Measurements from ENCODE around the gene GAL3ST2. TPM values are rescaled to one million over a fixed set of nuclear protein-coding genes. Genes with fewer than 3 reads are reported as not detected.
"Not testable (repeated sequence)": the region's sequence is repeated elsewhere in the genome, so short reads cannot be mapped to it uniquely, and the experiment has no call there.

GAL3ST2 gene
- total and polyA plus RNA-seq, 4 donors: 0.03 to 0.33 (median 0.23) TPM; not detected in 1

DNA sequence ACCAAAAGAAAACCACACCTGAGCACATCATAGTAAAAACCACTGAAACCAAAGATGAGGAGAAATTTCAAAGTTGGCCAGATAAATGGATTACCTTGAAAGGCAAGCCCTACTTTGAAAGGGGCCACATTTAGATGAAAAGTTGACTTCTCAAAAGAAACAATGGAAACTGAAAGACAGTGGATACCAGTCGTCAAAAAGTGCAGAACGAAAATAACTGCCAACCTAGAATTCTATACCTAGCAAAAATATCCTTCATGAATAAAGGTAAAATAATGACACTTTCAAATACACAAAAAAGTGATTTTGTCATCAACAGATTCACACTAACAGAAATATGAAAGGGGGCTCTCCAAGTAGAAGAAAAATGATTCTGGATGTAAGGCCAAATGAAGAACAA, 50.8 kb downstream of the GAL3ST2 start:
- Histone ChIP-seq H3K9ac (ENCODE audit: low read depth in 1 of 2, low read length in 2 of 2) (no peak overlapping the region), H3K36me3 (ENCODE audit: control insufficient read depth in 4 of 4, insufficient read depth in 3 of 4, low read depth in 1 of 4, low read length in 3 of 4) (no peaks in the 10 kb centered on the region), H3K27ac (ENCODE audit: low read depth in 1 of 2, low read length in 2 of 2) (no peak overlapping the region), H3K9me3 (ENCODE audit: control insufficient read depth in 4 of 4, low read length in 3 of 4) (peaks cover 0 to 5% (median 3%) of the 10 kb centered on the region in 4 donors), H3K4me3 (ENCODE audit: low read depth in 1 of 3, low read length in 3 of 3) (no peak overlapping the region), H3K4me1 (ENCODE audit: control insufficient read depth in 4 of 4, insufficient read depth in 4 of 4, low read length in 3 of 4) (no peaks in the 10 kb centered on the region), H3K27me3 (ENCODE audit: control insufficient read depth in 4 of 4, insufficient read depth in 4 of 4, low read length in 3 of 4) (no peaks in the 10 kb centered on the region)
- 87% methylated on average over 2 of the region's 2 CpGs for WGBS
- no peak for DNase-seq (ENCODE audit: low spot score)
- TF ChIP-seq, protein P1, sequence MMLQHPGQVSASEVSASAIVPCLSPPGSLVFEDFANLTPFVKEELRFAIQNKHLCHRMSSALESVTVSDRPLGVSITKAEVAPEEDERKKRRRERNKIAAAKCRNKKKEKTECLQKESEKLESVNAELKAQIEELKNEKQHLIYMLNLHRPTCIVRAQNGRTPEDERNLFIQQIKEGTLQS (IDR thresholded peaks at IDR 0.05): no peak
- TF ChIP-seq HNF4A (conservative IDR thresholded peaks at IDR 0.05) (no peak), RXRA (IDR thresholded peaks at IDR 0.05) (no peak), HNF4G (IDR thresholded peaks at IDR 0.05) (no peak), SP1 (IDR thresholded peaks at IDR 0.05) (no peak)
- TF ChIP-seq, protein P2, sequence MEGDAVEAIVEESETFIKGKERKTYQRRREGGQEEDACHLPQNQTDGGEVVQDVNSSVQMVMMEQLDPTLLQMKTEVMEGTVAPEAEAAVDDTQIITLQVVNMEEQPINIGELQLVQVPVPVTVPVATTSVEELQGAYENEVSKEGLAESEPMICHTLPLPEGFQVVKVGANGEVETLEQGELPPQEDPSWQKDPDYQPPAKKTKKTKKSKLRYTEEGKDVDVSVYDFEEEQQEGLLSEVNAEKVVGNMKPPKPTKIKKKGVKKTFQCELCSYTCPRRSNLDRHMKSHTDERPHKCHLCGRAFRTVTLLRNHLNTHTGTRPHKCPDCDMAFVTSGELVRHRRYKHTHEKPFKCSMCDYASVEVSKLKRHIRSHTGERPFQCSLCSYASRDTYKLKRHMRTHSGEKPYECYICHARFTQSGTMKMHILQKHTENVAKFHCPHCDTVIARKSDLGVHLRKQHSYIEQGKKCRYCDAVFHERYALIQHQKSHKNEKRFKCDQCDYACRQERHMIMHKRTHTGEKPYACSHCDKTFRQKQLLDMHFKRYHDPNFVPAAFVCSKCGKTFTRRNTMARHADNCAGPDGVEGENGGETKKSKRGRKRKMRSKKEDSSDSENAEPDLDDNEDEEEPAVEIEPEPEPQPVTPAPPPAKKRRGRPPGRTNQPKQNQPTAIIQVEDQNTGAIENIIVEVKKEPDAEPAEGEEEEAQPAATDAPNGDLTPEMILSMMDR (IDR thresholded peaks at IDR 0.05; ENCODE audit: low read depth, low read length, missing input control): no peak

DNA sequence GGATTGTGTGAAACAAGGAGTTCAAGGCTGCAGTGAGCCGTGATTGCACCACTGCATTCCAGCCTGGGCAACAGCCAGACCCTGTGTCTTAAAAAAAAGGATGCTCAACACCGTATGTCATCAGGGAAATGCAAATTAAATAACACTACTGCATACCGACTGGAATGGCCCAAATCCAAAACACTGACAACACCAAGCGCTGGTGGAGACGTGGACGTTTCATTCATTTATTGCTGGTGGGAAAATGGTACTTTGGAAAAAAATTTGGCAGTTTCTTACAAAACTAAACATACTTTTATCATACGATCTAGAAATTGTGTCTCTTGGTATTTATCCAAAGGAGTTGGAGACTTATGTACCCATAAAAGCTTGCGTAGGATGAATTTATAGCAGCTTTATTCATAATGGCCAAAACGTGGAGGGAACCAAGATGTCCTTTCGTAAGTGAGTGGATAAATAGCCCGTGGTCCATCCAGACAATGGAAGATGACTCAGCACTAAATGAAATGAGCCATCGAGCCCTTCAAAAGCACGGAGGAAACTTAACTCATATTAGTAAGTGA, 56.6 kb downstream of the GAL3ST2 start:
- Histone ChIP-seq H3K4me1 (ENCODE audit: control insufficient read depth in 4 of 4, insufficient read depth in 4 of 4, low read length in 3 of 4) (no peaks in the 10 kb centered on the region), H3K9me3 (ENCODE audit: control insufficient read depth in 4 of 4, low read length in 3 of 4) (no peaks in the 10 kb centered on the region), H3K4me3 (ENCODE audit: low read depth in 1 of 3, low read length in 3 of 3) (no peak overlapping the region), H3K27ac (ENCODE audit: low read depth in 1 of 2, low read length in 2 of 2) (no peak overlapping the region), H3K9ac (ENCODE audit: low read depth in 1 of 2, low read length in 2 of 2) (no peak overlapping the region), H3K27me3 (ENCODE audit: control insufficient read depth in 4 of 4, insufficient read depth in 4 of 4, low read length in 3 of 4) (no peaks in the 10 kb centered on the region), H3K36me3 (ENCODE audit: control insufficient read depth in 4 of 4, insufficient read depth in 3 of 4, low read depth in 1 of 4, low read length in 3 of 4) (no peaks in the 10 kb centered on the region)
- TF ChIP-seq SP1 (IDR thresholded peaks at IDR 0.05) (no peak), NR2F2 (IDR thresholded peaks at IDR 0.05) (no peak)
- DNase-seq (ENCODE audit: low spot score): no peak
- WGBS: 69% methylated on average over 13 of the region's 13 CpGs

DNA sequence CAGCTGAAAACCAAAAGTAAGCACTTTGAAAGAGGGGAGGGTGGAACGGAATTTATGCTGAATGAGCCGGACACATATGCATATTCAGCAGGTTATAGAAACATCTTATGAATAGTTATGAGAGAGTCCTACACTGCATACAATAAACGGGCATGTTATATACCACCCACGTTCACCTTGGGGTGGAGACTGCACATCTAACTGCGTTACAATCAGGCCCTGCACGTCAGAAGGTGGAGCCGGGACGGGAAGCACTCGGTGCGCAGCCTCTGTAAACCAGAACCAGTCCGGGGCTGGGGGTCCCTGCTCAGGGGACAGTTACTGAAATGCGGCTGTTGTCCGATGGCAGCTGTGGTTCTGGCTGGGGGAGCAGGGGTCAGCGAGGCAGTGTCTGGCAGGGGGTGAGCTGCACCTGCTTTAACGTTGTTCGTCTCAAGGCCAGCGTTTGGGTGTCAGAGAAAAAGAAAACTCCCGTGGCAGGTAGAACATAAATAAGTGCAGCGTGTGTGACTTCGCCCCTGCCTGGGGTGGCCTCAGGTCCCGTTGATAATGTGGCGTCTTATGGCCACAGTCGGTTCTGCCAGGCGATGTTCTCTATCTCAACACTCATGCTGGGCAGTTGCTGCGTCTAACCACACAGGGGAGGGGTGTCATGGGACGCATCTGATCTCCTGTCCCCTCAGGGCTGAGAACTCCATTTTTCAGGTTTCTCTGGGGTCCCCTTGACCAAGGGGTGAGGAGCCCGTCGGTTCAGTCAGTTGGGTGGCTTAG, 57.3 kb downstream of the GAL3ST2 start:
- not testable (repeated sequence) for H3K4me3 ChIP-seq (ENCODE audit: low read depth in 1 of 3, low read length in 3 of 3); H3K9me3 ChIP-seq (ENCODE audit: control insufficient read depth in 4 of 4, low read length in 3 of 4); H3K4me1 ChIP-seq (ENCODE audit: control insufficient read depth in 4 of 4, insufficient read depth in 4 of 4, low read length in 3 of 4); H3K9ac ChIP-seq (ENCODE audit: low read depth in 1 of 2, low read length in 2 of 2); H3K27me3 ChIP-seq (ENCODE audit: control insufficient read depth in 4 of 4, insufficient read depth in 4 of 4, low read length in 3 of 4); H3K27ac ChIP-seq (ENCODE audit: low read depth in 1 of 2, low read length in 2 of 2); DNase-seq (ENCODE audit: low spot score); H3K36me3 ChIP-seq (ENCODE audit: control insufficient read depth in 4 of 4, insufficient read depth in 3 of 4, low read depth in 1 of 4, low read length in 3 of 4)
- 86% methylated on average over 28 of the region's 28 CpGs for WGBS

DNA sequence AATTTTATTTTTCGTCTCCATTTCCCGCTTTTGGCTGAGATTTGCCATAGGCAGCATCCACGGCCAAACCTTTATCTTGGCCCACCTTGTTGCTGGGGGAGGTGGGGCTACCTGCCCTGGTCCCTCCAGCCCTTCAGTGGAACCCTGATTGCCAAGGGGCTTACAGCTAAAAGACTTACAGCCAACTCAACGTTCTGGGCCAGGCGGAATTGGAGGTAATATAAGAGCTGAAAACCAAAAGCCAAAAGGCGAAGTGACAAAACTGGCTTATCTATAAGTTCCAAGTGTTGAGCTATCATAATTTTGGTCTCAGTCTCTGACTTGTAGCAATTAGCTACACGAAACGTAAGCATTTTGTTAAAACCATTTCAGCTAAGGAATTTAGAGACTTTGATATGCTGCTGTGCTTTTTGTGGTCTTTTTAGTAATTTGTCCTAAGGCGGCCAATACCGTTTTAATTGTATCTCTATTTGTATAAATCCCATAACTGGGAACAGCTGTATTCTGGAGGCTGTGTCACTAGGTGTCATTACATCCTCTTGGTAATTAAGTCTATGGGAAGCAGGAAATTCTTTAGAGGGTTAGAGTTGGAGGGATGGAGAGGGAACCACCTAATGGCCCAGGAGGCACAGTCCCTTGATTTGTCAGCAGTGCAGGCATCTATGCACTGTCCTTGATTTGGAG, 58.0 kb downstream of the GAL3ST2 start:
- H3K4me1 ChIP-seq (ENCODE audit: control insufficient read depth in 4 of 4, insufficient read depth in 4 of 4, low read length in 3 of 4): no peaks in the 10 kb centered on the region
- no peak overlapping the region for H3K9ac ChIP-seq (ENCODE audit: low read depth in 1 of 2, low read length in 2 of 2)
- 92% methylated on average over 10 of the region's 10 CpGs for WGBS
- no peak for DNase-seq (ENCODE audit: low spot score)
- H3K9me3 ChIP-seq (ENCODE audit: control insufficient read depth in 4 of 4, low read length in 3 of 4): no peaks in the 10 kb centered on the region
- H3K27me3 ChIP-seq (ENCODE audit: control insufficient read depth in 4 of 4, insufficient read depth in 4 of 4, low read length in 3 of 4): no peaks in the 10 kb centered on the region
- no peak overlapping the region for H3K4me3 ChIP-seq (ENCODE audit: low read depth in 1 of 3, low read length in 3 of 3)
- no peak overlapping the region for H3K27ac ChIP-seq (ENCODE audit: low read depth in 1 of 2, low read length in 2 of 2)
- no peaks in the 10 kb centered on the region for H3K36me3 ChIP-seq (ENCODE audit: control insufficient read depth in 4 of 4, insufficient read depth in 3 of 4, low read depth in 1 of 4, low read length in 3 of 4)
- TF ChIP-seq, protein P2 (IDR thresholded peaks at IDR 0.05; ENCODE audit: low read depth, low read length, missing input control): no peak
- no peak for TF ChIP-seq SP1 (IDR thresholded peaks at IDR 0.05)
- TF ChIP-seq, protein P3, sequence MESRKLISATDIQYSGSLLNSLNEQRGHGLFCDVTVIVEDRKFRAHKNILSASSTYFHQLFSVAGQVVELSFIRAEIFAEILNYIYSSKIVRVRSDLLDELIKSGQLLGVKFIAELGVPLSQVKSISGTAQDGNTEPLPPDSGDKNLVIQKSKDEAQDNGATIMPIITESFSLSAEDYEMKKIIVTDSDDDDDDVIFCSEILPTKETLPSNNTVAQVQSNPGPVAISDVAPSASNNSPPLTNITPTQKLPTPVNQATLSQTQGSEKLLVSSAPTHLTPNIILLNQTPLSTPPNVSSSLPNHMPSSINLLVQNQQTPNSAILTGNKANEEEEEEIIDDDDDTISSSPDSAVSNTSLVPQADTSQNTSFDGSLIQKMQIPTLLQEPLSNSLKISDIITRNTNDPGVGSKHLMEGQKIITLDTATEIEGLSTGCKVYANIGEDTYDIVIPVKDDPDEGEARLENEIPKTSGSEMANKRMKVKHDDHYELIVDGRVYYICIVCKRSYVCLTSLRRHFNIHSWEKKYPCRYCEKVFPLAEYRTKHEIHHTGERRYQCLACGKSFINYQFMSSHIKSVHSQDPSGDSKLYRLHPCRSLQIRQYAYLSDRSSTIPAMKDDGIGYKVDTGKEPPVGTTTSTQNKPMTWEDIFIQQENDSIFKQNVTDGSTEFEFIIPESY (IDR thresholded peaks at IDR 0.05): no peak
- no peak for TF ChIP-seq JUND (IDR thresholded peaks at IDR 0.05)
- TF ChIP-seq HNF4G (IDR thresholded peaks at IDR 0.05): no peak
- TF ChIP-seq FOXA2 (IDR thresholded peaks at IDR 0.05): no peak
- TF ChIP-seq HNF4A (conservative IDR thresholded peaks at IDR 0.05): no peak
- no peak for TF ChIP-seq NR2F2 (IDR thresholded peaks at IDR 0.05)
- TF ChIP-seq, protein P4, sequence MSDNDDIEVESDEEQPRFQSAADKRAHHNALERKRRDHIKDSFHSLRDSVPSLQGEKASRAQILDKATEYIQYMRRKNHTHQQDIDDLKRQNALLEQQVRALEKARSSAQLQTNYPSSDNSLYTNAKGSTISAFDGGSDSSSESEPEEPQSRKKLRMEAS (IDR thresholded peaks at IDR 0.05): no peak
- TF ChIP-seq RAD21 (IDR thresholded peaks at IDR 0.05): no peak
